GM21737 (cell line): ENCODE data around the gene INVS.
"Not testable (repeated sequence)": the region's sequence is repeated elsewhere in the genome, so short reads cannot be mapped to it uniquely, and the experiment has no call there.

Experiments used
- ATAC-seq: cut with Tn5 transposase; IDR thresholded peaks from one replicate; pipeline ENCODE4 v1.9.1; 2021; ENCODE audit warnings: mild to moderate bottlenecking, moderate library complexity; ENCODE audit not compliant: unreplicated experiment

The INVS gene

GRCh38 chr9:100308965-100309564, 210.0 kb downstream of the INVS start:
- no peak for ATAC-seq

GRCh38 chr9:100309992-100310391, 210.9 kb downstream of the INVS start:
- ATAC-seq, result no peak

GRCh38 chr9:100315561-100315960, 216.5 kb downstream of the INVS start:
- no peak for ATAC-seq

- no peak for ATAC-seq
These were observed 218.7 kb downstream of the INVS start for GRCh38 chr9:100317706-100318105.

GRCh38 chr9:100322954-100323536, 224.0 kb downstream of the INVS start:
- no peak for ATAC-seq

- no peak for ATAC-seq
These were observed 225.7 kb downstream of the INVS start for GRCh38 chr9:100324594-100325200.

GRCh38 chr9:100338736-100339135, 239.7 kb downstream of the INVS start:
- ATAC-seq, result not testable (repeated sequence)

- ATAC-seq, result no peak
These were observed 241.2 kb downstream of the INVS start for GRCh38 chr9:100340224-100340623.

GRCh38 chr9:100341889-100342288, 242.8 kb downstream of the INVS start:
- no peak for ATAC-seq

GRCh38 chr9:100346836-100347235, 247.8 kb downstream of the INVS start:
- ATAC-seq, result no peak

GRCh38 chr9:100350188-100350587, 251.1 kb downstream of the INVS start:
- no peak for ATAC-seq
